GM19438 (cell line): ENCODE data around the gene GUCY1A2.
"Not testable (repeated sequence)": the region's sequence is repeated elsewhere in the genome, so short reads cannot be mapped to it uniquely, and the experiment has no call there.

Experiments used
- ATAC-seq: cut with Tn5 transposase; IDR thresholded peaks from one replicate; pipeline ENCODE4 v1.9.1; 2021; ENCODE audit warnings: low read depth; ENCODE audit not compliant: unreplicated experiment

GUCY1A2 gene

DNA sequence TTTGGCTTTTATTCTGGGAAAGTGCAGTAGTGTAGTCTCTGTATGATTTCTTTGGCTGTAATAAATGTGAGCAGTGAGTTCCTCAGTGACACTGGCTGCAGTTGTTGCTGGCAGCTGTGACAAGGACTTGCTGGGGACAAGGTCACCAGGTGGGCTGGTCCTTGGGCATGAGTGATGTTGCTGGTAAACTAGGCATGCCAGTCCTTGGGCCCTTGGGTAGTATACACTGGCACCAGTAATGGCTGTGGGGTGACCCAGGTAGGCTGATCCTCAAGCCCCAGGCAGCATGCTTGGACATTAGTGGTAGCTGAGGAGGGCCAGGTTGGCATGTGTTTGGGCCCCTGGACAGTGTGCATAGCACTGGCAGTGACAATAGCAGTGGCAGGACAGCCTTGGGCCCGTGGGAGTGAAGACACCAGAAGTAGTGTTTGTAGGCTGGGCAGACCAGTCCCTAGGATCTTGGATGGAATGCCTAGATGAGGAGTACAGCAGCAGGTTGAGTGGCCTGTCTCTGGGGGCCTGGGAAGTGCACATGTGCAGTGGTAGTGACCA, 164.3 kb downstream of the GUCY1A2 start:
- no peak for ATAC-seq

DNA sequence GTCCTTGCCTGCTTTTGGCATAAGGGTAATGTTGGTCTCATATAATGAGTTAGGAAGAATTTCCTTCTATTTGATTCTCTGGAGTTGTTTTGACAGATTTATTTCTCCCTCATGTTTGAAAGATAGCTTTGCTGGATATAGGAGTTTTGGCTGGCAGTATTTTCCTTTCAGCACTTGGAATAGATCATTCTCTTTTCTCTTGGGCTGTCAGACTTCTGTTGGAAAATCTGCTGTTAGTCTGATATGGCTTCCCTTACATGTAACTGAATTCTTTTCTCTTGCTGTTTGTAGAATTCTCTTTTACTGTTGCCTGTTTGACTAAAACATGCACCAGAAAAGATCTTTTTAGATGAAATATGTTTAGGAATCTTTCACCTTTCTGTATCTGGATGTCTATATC, 165.5 kb downstream of the GUCY1A2 start:
- ATAC-seq, result no peak

DNA sequence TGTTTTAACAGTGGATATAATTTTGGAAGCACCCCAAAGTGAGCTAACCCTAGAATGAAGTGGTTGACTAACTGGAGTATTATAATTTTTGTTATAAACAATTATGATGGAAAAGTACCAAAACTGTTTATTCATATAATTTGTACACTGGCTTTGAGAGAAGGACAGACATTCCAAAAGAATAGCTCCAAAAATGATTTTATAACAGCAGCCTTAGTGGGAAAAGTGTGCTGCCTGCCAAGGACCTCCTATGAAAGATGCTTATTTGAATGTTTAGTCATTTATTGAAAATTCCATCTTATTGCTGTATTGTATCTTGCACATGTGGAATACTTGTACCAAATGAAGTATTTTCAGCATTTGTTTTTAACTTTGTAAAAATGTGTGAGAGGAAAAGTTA, 169.8 kb downstream of the GUCY1A2 start:
- no peak for ATAC-seq

DNA sequence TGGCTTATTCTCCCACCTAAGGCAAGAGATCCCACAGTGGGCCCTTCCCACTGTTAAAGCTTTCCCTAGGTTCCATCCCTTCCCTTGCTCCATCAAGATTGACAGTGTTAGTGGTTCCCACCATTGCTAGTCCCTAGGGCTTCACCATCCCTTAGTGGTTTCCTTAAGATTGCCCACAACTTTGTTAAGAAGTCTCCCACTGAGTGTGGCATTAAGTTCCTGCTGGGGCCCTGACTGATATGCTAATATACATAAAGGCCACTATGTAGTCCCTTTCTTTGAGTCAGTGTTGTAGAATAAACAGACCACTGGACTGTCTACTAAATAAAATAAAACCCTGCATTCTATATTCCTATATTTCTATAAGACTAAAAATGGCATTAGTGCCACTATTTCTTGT, 176.1 kb downstream of the GUCY1A2 start:
- no peak for ATAC-seq

DNA sequence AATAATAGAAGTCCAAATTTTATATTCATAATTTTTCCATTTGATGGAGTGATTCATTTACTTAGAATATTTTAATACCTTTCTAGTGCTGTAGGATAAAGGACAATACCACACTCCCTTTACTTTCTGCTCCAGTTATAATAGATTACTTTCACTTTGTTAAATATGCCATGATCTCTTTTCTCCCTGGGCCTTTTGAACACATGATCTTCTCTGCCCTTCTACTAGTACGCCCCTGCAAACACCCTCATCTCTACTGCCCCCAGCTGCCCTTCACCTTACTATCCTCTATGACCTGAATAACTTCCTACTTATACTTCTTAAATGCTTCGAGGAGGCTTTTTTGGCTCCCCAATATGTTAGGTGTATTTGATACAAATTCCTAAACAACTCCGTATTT, 177.3 kb downstream of the GUCY1A2 start:
- no peak for ATAC-seq

DNA sequence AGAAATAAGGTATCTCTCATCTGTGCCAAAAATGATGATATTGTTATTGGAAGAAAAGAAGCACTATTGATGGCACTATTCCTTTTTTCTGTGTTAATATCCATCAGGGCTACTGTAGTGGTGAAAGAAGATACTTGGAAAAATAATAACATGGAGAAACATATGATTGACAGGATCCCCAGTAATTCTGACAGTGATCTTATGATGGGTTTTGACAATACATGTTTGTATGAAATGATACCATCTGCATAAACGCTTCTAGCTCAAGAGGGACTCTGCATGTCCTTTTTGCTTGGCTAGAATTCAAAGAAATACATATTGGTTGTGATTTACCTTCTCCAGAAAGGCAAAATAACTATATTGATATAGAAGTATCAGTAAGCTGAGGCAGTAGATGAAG, 178.1 kb downstream of the GUCY1A2 start:
- ATAC-seq, result no peak

DNA sequence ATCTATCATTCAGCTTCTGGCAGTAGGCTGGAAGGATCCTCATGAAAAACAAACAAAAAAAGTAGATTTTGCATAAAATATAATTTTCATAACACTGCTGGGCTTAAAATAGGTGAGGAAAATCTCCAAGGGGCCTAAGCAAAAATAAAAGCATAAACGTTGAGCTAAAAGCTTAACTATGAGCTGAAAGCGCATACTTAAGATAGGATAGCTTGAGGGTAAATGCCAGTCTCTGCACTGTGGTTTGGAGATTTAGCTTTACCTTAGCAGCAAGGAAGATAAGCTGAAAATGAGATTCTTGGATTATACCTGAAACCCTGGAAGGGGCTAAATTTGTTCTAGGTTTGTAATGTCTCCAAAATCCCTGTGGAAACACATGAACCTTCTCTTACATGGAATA, 183.7 kb downstream of the GUCY1A2 start:
- no peak for ATAC-seq

DNA sequence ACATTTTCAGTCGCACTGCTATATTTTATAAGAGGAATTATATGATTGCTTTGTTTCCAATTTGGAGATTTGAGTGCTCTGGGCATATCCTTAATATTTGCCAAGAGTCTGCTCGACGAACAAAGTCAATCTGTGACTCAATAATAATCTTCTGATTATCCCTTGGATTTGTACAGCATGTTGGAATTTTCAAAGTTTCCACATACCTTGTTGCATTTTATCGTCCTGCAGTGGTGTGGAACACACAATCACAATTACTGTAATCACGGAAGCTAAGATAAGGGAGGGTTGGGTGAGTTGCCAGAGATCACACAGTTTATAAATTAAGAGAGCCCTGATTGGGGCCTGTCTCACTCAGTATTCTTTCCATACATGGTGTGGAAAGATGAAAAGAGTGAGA, 189.3 kb downstream of the GUCY1A2 start:
- ATAC-seq, result no peak

DNA sequence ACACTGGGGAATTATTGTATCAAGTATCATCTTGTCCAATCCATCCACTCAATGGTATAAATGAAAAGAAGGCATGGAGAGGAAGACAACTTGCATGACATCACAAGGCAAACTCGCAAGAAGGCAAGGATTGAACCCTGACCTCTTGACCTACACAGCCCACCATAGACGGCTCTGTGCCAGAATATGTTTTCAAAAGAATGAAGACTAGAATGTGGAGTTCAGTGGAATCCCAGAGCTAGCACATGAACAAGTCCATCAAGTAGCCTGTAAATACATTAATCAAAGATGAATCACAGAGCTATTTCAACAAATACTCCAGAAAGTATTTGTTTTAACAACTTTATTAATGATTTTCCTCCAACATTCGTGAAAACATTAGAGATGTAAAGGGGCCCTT, 189.7 kb downstream of the GUCY1A2 start:
- ATAC-seq, result no peak

DNA sequence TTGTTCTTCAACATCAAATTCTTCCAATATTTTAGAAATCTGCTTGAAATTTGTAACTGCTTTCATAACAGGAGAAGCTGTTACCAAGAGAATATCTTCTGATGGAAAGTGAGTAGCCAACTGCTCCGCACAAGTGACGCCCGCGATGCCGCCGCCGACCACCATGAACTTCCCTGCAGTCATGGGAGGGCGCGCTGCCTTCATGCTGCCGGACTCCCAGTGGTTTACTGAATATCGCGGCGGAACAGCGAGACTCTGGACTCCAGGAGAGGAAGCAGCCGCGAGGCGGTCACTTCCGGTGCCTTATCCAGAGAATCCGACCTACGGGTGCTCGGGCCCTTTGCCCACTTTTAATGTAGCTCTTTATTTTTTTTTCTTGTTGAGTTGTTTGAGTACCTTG, 190.6 kb downstream of the GUCY1A2 start:
- no peak for ATAC-seq

DNA sequence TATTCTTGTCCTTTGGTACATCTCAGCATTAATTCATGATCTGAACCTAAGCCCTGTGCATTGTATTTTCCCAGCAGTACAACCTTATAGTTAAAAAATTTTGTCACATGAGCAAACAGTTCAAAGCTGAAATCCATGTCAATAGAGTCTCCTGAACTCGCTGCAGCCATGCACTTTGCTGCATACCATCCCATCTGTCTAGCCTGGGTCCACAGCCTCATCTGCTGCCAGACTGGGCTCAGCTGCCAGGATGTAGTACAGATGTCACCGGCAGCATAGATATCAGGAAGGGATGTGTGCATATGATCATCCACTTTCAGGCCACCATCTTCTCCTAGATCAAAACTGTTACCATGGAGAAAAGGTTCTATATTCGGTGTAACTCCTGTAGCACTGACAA, 191.7 kb downstream of the GUCY1A2 start:
- ATAC-seq, result not testable (repeated sequence)

DNA sequence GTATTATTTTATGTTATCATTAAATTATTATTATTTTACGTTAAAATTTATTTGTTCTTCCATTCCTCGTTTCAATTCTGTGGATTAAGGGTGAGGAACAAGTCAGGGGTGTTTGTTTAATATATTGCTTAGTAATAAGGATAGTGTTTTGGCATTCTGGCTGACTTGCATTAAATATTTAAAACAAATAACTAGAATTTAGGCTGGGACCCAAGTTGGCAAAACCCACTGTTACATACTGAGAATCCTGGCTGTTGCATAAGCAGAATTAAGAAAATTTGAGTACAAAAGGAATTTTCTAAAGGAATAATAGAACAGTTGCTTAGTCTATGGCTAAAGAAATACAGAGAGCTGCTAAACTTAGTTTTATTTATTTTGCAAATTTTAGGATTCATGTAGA, 196.4 kb downstream of the GUCY1A2 start:
- no peak for ATAC-seq

DNA sequence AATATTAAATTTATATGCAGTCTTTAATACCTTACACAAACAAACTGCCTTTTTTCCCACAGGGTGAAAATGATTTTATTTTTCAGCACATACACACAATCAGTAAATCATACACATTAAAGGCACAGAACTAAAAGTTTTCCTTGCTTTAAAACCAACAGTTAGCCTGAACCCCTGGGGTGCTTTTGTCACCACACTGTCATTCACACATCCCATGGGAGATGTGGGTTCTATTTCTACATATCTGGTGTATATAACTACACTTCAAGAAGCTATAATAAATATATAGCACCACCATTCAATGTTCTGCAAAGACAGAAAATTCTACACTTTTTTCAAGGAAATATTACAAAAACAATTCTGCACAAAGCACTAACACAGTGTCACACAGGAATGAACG, 197.0 kb downstream of the GUCY1A2 start:
- ATAC-seq, result no peak

DNA sequence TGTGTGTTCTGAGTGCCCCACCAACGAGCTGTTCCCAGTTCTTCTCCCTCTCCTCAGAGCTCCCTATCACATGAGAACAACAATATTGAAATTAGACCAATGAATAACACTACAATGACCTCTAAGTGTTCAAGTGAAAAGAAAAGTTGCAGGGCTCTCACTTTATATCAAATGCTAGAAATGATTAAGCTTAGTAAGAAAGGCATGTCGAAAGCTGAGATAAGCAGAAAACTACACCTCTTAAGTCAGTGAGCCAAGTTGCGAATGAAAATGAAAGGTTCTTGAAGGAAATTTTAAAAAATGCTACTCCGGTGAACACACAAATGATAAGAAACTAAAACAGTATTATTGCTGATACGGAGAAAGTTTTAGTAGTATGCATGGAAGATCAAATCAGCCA, 199.8 kb downstream of the GUCY1A2 start:
- ATAC-seq, result no peak

DNA sequence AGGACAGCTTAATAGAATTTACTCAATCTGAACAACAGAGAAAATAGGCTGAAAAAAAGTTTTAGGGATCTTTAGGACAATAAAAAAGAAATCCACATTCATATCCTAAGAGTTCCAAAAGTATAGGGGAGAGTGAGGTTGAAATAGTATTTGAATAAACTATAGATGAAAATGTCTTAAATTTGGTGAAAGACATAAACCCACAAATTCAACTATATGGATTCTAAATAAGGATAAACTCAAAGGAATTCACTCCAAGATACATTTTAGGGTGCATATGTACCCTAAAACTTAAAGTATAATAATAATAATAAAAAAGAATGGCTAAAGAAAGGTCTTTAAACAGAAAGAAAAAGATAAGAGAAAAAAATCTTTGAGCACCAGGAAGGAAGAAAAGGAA, 203.1 kb downstream of the GUCY1A2 start:
- no peak for ATAC-seq

DNA sequence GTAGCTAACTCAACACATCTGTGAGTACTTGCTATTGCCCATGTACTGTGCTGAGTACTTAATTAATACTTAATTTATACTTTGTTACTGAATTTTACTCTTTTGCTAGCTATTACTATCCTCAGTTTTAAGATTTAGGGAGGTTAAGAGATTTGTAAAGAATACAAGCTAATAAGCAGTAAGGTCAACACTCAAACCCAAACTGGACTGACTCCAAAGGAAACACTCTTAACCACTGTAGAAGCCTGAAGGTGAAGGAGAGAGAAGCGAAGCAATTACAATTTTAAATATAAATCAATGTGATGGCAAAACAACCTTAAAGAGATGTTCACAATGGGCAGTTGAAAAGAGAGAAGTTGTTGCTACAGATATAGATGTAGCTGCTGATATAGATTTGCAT, 204.5 kb downstream of the GUCY1A2 start:
- no peak for ATAC-seq

DNA sequence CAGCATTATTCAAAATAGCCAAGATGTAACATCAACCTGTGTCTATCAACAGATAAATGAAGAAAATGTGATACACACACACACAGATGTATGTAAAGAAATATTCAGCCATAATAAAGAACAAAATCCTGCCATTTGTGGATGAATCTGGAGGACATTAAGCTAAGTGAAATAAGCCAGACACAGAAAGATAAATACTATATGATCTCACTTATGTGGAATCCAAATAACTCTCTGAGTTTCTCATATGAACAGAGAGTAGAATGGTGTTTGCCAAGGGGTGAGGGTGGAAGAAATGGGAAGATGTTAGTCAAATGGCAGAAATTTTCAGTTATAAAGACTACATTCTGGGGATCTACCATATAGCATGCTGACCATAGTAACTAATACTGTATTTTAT, 224.2 kb downstream of the GUCY1A2 start:
- no peak for ATAC-seq

DNA sequence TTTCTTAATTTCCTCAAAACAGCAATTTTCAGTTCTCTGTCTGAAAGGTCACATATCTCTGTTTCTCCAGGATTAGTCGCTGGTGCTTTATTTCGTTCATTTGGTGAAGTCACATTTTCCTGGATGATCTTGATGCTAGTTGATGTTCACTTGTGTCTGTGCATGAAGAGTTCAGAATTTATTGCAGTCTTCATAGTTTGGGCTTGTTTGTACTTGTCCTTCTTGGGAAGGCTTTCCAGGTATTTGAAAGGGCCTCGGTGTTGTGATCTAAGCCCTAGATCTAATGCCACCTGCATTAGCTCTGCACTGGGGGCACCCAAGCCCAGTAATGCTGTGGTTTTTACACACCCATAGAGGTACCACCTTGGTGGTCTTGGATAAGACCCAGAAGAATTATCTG, 228.9 kb downstream of the GUCY1A2 start:
- no peak for ATAC-seq

DNA sequence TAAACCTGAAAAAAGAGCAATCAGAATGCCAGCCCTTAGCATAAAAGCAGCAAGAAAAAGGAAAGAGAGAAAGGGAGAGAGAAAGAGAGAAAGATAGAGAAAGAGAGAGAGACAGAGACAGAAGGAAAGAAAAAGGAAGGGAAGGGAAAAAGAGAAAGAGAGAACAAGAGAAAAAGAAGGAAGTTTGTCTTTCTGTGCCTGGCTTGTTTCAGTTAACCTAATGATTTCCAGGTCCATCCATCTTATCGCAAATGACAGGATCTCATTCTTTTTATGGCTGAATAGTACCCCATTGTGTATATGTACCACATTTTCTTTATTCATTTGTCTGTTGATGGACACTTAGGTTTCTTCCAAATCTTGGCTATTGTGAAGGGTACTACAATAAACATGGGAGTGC, 230.8 kb downstream of the GUCY1A2 start:
- ATAC-seq, result no peak

DNA sequence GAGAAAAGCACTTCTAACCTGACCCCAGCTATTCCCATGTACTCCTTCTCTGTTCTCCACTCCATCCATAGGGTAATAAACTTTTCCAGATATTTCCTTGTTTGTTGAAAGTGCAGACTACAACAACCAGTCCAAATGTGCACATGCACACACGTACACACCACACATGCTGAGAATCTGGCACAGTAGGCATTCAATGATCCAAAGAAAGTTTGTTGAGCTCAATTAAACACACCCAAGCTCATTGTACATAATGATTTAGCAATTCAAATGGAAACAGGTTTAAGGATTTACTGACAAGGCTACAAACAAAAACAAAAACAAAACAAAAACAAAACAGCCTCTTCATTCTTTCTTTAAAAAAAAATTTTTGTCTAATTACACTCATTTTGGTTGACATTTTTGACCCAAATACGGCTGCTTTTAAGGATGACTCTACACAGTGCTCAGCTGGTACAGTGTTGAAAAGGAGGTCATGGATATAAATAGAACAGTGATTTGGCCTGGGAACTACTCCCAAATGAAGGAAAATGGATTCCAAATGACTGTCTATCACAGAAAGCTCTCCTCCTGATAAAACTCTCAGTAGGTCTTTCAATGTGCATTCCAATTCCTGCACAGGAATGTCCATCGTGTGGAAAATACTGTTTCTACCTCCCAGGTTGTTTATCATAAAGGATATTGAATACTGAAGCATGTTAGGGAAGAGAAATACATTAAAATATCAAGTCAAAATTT, 232.2 kb downstream of the GUCY1A2 start:
- ATAC-seq, result no peak

DNA sequence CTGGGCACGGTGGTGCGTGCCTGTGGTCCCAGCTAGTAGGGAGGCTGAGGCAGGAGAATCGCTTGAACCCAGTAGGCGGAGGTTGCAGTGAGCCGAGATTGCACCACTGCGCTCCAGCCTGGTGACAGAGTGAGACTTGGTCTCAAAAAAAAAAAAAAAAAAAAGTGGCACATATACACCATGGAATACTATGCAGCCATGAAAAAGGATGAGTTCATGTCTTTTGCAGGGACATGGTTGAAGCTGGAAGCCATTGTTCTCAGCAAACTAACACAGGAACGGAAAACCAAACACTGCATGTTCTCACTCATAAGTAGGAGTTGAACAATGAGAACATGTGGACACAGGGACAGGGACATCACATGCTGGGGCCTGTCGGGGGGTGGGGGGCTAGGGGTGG, 241.0 kb downstream of the GUCY1A2 start:
- not testable (repeated sequence) for ATAC-seq

DNA sequence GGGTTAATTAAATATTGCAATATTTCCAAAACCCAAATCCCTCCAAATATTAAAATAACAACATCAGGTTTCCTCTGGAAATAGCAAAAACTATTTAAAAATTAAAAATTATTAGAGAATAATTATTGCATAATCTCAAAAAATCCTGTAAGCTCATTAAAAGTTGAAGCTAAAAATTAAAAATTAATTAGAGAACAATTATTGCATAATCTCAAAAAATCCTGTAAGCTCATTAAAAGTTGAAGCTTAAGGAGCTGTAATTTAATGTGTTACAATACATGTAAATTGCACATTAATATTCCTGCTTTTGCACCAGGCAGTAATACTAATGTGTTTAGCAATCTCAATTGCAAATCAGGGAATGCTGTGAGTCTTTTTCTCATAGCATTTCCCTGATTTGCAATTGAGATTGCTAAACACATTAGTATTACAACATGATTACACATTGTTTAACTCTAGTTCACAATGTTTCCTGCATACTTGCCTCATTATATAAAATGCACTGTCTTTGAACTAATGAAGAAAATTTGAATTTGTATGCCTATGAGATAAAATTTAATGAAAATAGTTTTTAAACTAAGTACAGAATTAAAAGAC, 247.7 kb downstream of the GUCY1A2 start:
- ATAC-seq, result no peak
